ENCODE results near the gene PGM5. TPM values are rescaled to one million over a fixed set of nuclear protein-coding genes. Genes with fewer than 3 reads are reported as not detected.

PGM5 gene
- total RNA-seq, 1 experiment from 2014 or later, result not detected

DNA sequence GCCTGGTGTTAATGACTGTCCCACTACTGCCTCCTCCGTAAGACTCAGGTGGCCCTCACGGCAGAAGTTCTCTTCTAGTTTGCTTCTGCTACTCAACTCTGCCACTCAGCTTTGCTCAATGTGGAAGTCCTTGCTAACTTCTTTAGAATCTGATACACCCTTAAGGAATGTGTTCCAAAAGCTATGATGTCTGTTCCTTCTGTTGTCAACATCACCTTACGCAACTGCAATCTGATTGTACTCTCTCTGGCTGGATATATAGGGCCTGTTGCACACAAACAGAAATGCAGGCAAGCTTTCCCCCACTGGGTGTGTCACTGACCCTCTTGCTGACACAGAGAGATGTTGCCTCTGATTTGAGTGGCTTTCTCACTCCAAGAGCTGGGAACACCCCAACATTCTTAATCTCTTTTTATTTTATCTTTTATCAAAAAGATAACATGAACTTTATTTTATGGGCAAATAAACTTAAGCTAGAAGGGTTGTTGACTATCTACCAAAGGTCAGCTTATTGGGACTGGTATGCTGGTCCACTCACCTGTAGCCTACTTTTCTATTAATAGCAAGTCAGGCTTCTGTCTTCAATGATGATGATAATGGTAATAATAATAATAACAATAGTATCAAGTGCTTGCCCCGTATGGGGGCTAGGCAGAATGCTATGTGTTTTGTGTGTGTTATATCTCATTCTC is 159.1 kb downstream of the PGM5 start:
- peaks cover 14 to 16% of the 10 kb centered on the region in 2 experiments for H3K9me3 Mint-ChIP-seq
- H3K4me1 Mint-ChIP-seq, result peaks cover 9 to 11% of the 10 kb centered on the region in 2 experiments

More for the DNA sequence above, 159.1 kb downstream of the PGM5 start:
- H3K4me2 ChIP-seq (ENCODE audit: insufficient read depth, insufficient read length, low read length), result no peak overlapping the region
- no peak overlapping the region for H3K18ac ChIP-seq (ENCODE audit: insufficient read length, low read depth, low read length)
- no peak overlapping the region for H3K14ac ChIP-seq (ENCODE audit: insufficient read depth, low read length)
- H3K23me2 ChIP-seq (ENCODE audit: insufficient read length, low read depth, low read length, poor library complexity, severe bottlenecking), result no peaks in the 10 kb centered on the region
- H3K79me2 ChIP-seq (ENCODE audit: insufficient read depth, low read length), result no peaks in the 10 kb centered on the region
- H4K20me1 ChIP-seq (ENCODE audit: control insufficient read depth, insufficient read depth, insufficient read length), result no peaks in the 10 kb centered on the region
- H3T11ph ChIP-seq (ENCODE audit: low read length), result no peak overlapping the region
- H3K79me1 ChIP-seq (ENCODE audit: insufficient read depth, low read depth, low read length, poor library complexity, severe bottlenecking), result no peaks in the 10 kb centered on the region
- H3K23ac ChIP-seq (ENCODE audit: insufficient read length, low read depth, low read length), result no peak overlapping the region
- no peak overlapping the region for H3K27ac ChIP-seq (ENCODE audit: insufficient read length, low read depth, low read length)
- Mint-ChIP-seq H3K4me3 (peak overlapping the region in 1 of 2 experiments; percentile 18; a peak in 1 of 5 replicates), H3K27me3 (ENCODE audit: low read depth) (peaks cover 92% of the 10 kb centered on the region), H3K27ac (no peak overlapping the region), H3K36me3 (ENCODE audit: insufficient read depth in 1 of 3, low read depth in 3 of 3) (peaks cover 0 to 6% (median 0%) of the 10 kb centered on the region in 3 experiments; a peak in 2 of 7 replicates)
- H2BK20ac ChIP-seq (ENCODE audit: low read depth, low read length, poor library complexity, severe bottlenecking), result no peak overlapping the region
- no peak overlapping the region for H2BK15ac ChIP-seq (ENCODE audit: low read depth, low read length)
- H3K27me3 ChIP-seq (ENCODE audit: insufficient read depth, low read length), result peaks cover 42% of the 10 kb centered on the region
- no peak overlapping the region for H4K91ac ChIP-seq (ENCODE audit: insufficient read length, low read depth, low read length)
- no peak overlapping the region for H4K8ac ChIP-seq (replicated peaks; ENCODE audit: insufficient read length, low read depth, low read length)
- no peak overlapping the region for H4K5ac ChIP-seq (ENCODE audit: insufficient read length, low read depth, low read length)
- H2BK120ac ChIP-seq (ENCODE audit: low read depth, low read length, poor library complexity, severe bottlenecking), result no peak overlapping the region
- H2AFZ ChIP-seq (ENCODE audit: low read length), result no peak overlapping the region
- H2BK5ac ChIP-seq (ENCODE audit: insufficient read length, low read length), result no peak overlapping the region
- WGBS (ENCODE audit: extremely low coverage, insufficient read length, low lambda C conversion rate), result no CpG with 5 or more reads among the region's 4 CpGs
- no peak overlapping the region for H3K9ac ChIP-seq (ENCODE audit: extremely low read depth, insufficient read length, low read length)
- no peak for TF ChIP-seq CTCF (conservative IDR thresholded peaks at IDR 0.05)
- H3K56ac ChIP-seq (ENCODE audit: insufficient read length, low read depth, low read length), result no peak overlapping the region
- H3K9me3 ChIP-seq (ENCODE audit: control insufficient read depth, low read depth, low read length), result peaks cover 5% of the 10 kb centered on the region
- H3K4me1 ChIP-seq (ENCODE audit: insufficient read depth, low read length), result no peaks in the 10 kb centered on the region; the same call in 1 of the 2 replicates
- no peak overlapping the region for H3K4ac ChIP-seq (ENCODE audit: low read depth, low read length)
- DNase-seq, result no peak
- no peak overlapping the region for H2AK5ac ChIP-seq (ENCODE audit: insufficient read length, low read length)
- no peak overlapping the region for H2BK12ac ChIP-seq (ENCODE audit: insufficient read length, low read depth, low read length)
